H1 (cell line): ENCODE results near the gene SON. TPM values are rescaled to one million over a fixed set of nuclear protein-coding genes. Genes with fewer than 3 reads are reported as not detected.

Experiments used
- CTBP2 ChIP-seq: IDR thresholded peaks from 2 replicates; pipeline ENCODE4 v1.7.0; 2011; ENCODE audit warnings: borderline replicate concordance, mild to moderate bottlenecking, moderate library complexity, mixed read lengths, low read length; ENCODE audit not compliant: insufficient read depth, insufficient read length
- SIRT6 ChIP-seq: IDR thresholded peaks from one replicate; pipeline ENCODE4 v1.7.1; 2012; ENCODE audit warnings: low read length, inconsistent platforms
- TEAD4 ChIP-seq: IDR thresholded peaks from 2 replicates; pipeline ENCODE4 v1.6.1; 2012; ENCODE audit warnings: low read depth, low read length, inconsistent platforms, mixed read lengths
- polyA plus RNA-seq, 7 experiments: library from polyadenylated mRNA; depleted of rRNA in 3 of 7; stranded (reverse) in 5 of 7; unstranded in 2 of 7; fragments of >200 nt in 5 of 7; fragments of 200-250 nt in 2 of 7; gene quantifications; 1 replicate in 5 of 7; 2 replicates in 1 of 7; 4 replicates in 1 of 7; pipeline versions ENCODE4 v1.2.1 to v1.2.3, GENCODE V29; 2011 to 2013; ENCODE audit warnings: missing spikeins in 2 of 7, mixed read lengths in 2 of 7
- total RNA-seq: library from RNA; stranded (reverse); fragmentation: NEBNext Ultra II Directional; extraction: Animal tissue kit (Norgen Biotek cat#: 25700); gene quantifications from 2 replicates; pipeline ENCODE4 v1.2.1, GENCODE V29; 2021

Gene SON
- total and polyA plus RNA-seq, 2 of the 8 experiments (the other 6 are each of a cell fraction or from before 2014, with no cell fraction given) = 122 to 274 TPM

- TF ChIP-seq SIRT6 (no peak), CTBP2 (no peak), TEAD4 (no peak)
- TF ChIP-seq, all 59 proteins: peak for 0
Measured at GRCh38 chr21:33569991-33570390, 27.2 kb downstream of the SON start (continued).
